ENCODE results near the gene ARFGEF3. TPM values are rescaled to one million over a fixed set of nuclear protein-coding genes. Genes with fewer than 3 reads are reported as not detected.

The ARFGEF3 gene
- total RNA-seq, 2 donors from 2014 or later, result 13.5 to 21.8 TPM

- Histone ChIP-seq H3K9me3 (no peaks in the 10 kb centered on the region), H3K27ac (no peak overlapping the region), H3K4me1 (peaks cover 5% of the 10 kb centered on the region), H3K4me3 (no peak overlapping the region), H3K27me3 (no peaks in the 10 kb centered on the region), H3K36me3 (replicated peaks in 1 of 2; ENCODE audit: insufficient read depth in 1 of 2, low read depth in 2 of 2) (no peaks in the 10 kb centered on the region)
- ATAC-seq (peak; percentile 50), DNase-seq (no peak)
- WGBS, 2 donors, result 52 to 63% methylated on average over 1 of the region's 1 CpG
- no peak for TF ChIP-seq CTCF (IDR thresholded peaks at IDR 0.05)
- TF ChIP-seq POLR2A (IDR thresholded peaks at IDR 0.05), result no peak
- intact Hi-C loops (cut with DNase I), result no loop called here
These were observed 145.6 kb downstream of the ARFGEF3 start for GRCh38 chr6:138307352-138307751.

GRCh38 chr6:138307816-138308730 lies 146.3 kb downstream of the ARFGEF3 start:
- Histone ChIP-seq H3K27ac (peak overlapping the region in 1 of 4 donors; percentile 20), H3K9me3 (no peaks in the 10 kb centered on the region), H3K4me1 (peaks cover 5% of the 10 kb centered on the region), H3K4me3 (no peak overlapping the region), H3K36me3 (replicated peaks in 1 of 2; ENCODE audit: insufficient read depth in 1 of 2, low read depth in 2 of 2) (no peaks in the 10 kb centered on the region), H3K27me3 (no peaks in the 10 kb centered on the region)
- DNase-seq (peak; percentile 37 to 63 (median 46)), ATAC-seq (peak; percentile 72)
- TF ChIP-seq POLR2A (IDR thresholded peaks at IDR 0.05) (no peak), CTCF (IDR thresholded peaks at IDR 0.05) (peak in 4 of 7 experiments; percentile 22 to 41 (median 30))
- intact Hi-C loops (cut with DNase I), result no loop called here
- 60 to 63% methylated on average over 11 of the region's 11 CpGs for WGBS, 2 donors

- DNase-seq, result no peak
- no peaks in the 10 kb centered on the region for H3K9me3 ChIP-seq
- peaks cover 5% of the 10 kb centered on the region for H3K4me1 ChIP-seq
- TF ChIP-seq CTCF (IDR thresholded peaks at IDR 0.05) (no peak), POLR2A (IDR thresholded peaks at IDR 0.05) (no peak)
- H3K27me3 ChIP-seq, result no peaks in the 10 kb centered on the region
- H3K27ac ChIP-seq, result no peak overlapping the region
- no peak overlapping the region for H3K4me3 ChIP-seq
- ATAC-seq, result no peak
- WGBS, 2 donors, result 92 to 94% methylated on average over 1 of the region's 1 CpG
- no peaks in the 10 kb centered on the region for H3K36me3 ChIP-seq (replicated peaks in 1 of 2; ENCODE audit: insufficient read depth in 1 of 2, low read depth in 2 of 2)
- intact Hi-C loops (cut with DNase I), result no loop called here
These were observed 147.0 kb downstream of the ARFGEF3 start for GRCh38 chr6:138308731-138309110.

- intact Hi-C loops (cut with DNase I), result no loop called here
- Histone ChIP-seq H3K9me3 (no peaks in the 10 kb centered on the region), H3K4me3 (no peak overlapping the region), H3K4me1 (peaks cover 5% of the 10 kb centered on the region), H3K36me3 (replicated peaks in 1 of 2; ENCODE audit: insufficient read depth in 1 of 2, low read depth in 2 of 2) (peaks cover 0 to 4% of the 10 kb centered on the region in 2 donors), H3K27ac (no peak overlapping the region), H3K27me3 (no peaks in the 10 kb centered on the region)
- no peak for ATAC-seq
- WGBS, 2 donors, result 100% methylated on average over 1 of the region's 1 CpG
- no peak for DNase-seq
- TF ChIP-seq POLR2A (IDR thresholded peaks at IDR 0.05) (no peak), CTCF (IDR thresholded peaks at IDR 0.05) (no peak)
These were observed 148.0 kb downstream of the ARFGEF3 start for GRCh38 chr6:138309695-138310094.
